Body of pancreas (tissue), 4 donors: ENCODE measurements around the gene VPS41.

Source experiments
- CTCF ChIP-seq, 7 experiments: fragments of 450-650 bp in 4 of 7; fragments of 200-600 bp in 3 of 7; sonication (generic) in 3 of 7; IDR thresholded peaks; one replicate each; pipeline ENCODE4 v1.5.1; 2016 to 2019; ENCODE audit warnings: antibody characterized with exemption in 7 of 7
- POLR2A ChIP-seq, 3 donors: fragments of 450-650 bp; IDR thresholded peaks; one replicate each; pipeline ENCODE4 v1.6.1; 2016; ENCODE audit warnings: antibody characterized with exemption in 3 of 3, mild to moderate bottlenecking in 2 of 3

- TF ChIP-seq CTCF (IDR thresholded peaks at IDR 0.05) (no peak), POLR2A (IDR thresholded peaks at IDR 0.05) (no peak)
These were observed 180.8 kb downstream of the VPS41 start for GRCh38 chr7:38728145-38728544.
